Activated T-helper 9 cell treated with anti-CD3 and anti-CD28 coated beads, Interleukin-2, amount 50 U/mL, for 16 hours (primary cell): ENCODE measurements around the gene HAGH.

Experiments
- DNase-seq: peaks from one replicate; pipeline ENCODE4 v3.0.0-alpha.2; 2020; ENCODE audit warnings: low read depth

The HAGH gene

DNA sequence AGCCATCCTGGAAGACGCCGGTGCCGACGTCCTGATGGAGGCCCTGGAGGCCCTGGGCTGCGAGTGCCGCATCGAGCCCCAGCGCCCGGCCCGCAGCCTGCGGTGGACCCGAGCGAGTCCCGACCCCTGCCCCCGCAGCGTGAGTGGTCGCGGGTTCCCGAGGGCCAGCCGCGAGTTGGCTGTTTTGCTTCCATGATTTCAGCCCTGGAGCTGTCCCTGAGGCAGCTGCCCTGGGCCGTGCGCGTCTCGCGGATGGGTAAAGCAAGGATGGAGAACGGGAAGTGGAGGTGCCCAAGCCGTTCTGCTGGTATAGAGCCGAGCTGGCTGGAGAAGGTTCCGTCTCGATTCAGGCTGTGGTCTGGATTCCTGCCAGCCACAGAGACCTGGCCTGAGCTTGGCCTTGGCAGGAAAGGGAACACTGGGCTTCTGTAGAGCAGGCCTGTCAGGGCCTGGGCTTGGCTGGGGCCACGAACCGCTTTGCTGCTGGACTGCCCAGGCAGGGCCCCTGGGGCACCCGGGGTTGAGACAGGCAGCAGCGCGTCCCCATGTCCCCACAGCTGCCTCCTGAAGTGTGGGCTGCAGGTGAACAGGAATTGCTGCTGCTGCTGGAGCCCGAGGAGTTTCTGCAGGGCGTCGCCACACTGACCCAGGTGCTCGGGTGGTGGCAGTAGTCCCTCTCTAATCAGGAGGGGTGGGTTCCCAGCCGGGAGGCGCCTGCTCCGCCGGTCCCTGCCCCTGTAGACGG is 52.8 kb downstream of the HAGH start:
- no peak for DNase-seq

GRCh38 chr16:1772908-1773702 is 53.5 kb downstream of the HAGH start, which contains the start of gene MRPS34:
TSS of gene MRPS34 (minus strand) at chr16:1773134. CDS start at chr16:1773119, 15 bp downstream.
- peak; percentile 70 for DNase-seq

GRCh38 chr16:1772362-1772907 is 54.2 kb downstream of the HAGH start, which contains the start of gene EME2:
TSS of gene EME2 (plus strand) at chr16:1772810. CDS start at chr16:1773228, 418 bp downstream.
- peak; percentile 41 for DNase-seq

DNA sequence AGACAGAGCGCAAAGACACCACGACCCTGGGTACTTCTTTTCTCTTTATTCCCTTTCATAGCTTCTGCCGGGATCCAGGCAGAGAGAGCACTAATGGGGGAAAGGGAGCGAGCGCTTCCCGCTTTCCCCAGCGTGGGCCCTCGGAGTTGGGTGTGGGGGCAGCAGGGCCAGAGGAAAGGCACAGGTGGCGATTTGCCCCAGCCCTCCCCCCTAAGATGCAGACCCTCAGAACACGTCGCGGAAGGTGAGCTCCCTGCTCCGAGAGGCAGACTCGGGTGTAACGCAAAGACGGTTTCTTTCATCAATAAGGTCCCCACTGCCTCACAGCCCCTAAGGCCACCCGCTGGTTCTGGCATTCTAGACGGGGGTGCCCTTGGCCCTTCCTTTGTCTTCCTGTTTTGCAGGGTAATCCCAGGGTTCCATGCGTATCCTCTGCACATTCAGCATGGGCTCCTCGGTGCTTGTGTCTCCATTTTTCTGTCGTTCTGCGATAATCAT is 54.7 kb downstream of the HAGH start:
- DNase-seq, result no peak

DNA sequence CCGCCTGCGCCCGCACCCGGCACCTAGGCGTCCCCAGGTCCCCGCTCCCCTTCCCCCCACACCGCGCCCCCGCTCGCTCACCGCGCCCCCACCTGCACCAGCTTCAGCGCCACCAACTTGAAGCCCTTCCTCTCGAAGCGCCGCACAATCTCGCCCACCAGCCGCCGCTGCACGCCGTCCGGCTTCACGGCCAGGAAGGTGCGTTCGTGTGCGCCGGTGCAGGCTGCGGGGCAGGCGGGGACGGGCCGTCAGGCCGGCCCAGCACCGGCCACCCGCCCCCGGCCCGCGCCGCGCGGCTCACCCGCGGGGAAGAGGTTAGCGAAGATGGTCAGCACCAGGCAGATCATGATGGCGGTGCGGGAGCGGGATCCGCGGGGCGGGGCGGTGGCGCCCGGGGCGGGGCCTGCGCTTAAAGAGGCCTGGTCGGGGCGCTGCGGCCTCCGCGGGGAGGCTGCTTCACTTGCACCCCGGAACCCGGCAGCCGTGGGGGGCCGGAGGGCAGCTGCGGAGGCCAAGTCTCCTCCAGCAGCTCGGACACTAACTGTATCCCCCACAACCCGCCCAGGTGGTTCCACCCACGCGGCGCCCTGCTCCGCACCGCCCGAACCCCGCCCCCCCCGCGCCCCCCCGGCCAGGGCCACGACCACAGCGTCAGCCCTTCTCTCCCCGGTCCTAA is 55.3 kb downstream of the HAGH start, which contains the start of gene NME3:
NME3 (minus strand) TSS at position 356 of the 676 bp plus-strand sequence; CDS start at position 347, 9 bp downstream.
- peak; percentile 70 for DNase-seq

- DNase-seq, result peak; percentile 47
These were observed 56.1 kb downstream of the HAGH start for GRCh38 chr16:1770328-1771187.

- no peak for DNase-seq
These were observed 57.0 kb downstream of the HAGH start for GRCh38 chr16:1769402-1770300.

DNA sequence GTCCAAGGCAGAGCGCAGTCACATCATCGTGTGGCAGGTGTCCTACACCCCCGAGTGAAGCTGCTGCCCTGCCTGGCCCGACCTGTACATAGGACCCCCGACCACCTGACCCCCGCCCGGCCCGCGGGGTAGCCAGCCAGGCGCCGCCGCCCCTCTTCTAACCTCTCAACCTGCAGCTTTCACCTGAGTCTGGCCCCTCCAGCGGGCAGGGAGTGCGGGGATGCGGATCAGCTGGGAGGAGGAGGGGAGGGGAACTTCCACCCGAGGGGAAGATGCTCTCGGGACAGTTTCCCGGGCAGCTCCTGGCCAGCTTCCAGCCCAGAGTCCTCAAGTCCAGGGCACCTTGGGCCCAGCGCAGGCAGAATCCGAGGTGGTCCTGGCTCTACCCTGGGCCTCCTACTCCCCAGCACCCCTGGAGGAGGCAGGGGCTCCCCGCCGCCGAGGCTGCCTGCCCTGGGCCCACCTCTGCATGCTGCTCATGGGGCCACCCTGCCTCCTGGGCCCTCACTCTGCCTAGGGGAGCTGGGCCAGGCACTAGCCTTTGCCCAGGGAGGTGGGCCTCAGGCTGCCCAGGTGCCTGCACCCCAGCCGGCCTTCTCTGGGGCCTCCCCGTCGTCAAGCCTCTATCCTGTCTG is 57.7 kb downstream of the HAGH start:
- DNase-seq, result no peak

- DNase-seq, result no peak
These were observed 58.4 kb downstream of the HAGH start for GRCh38 chr16:1768061-1768766.

GRCh38 chr16:1767116-1767994 is 59.3 kb downstream of the HAGH start:
- no peak for DNase-seq

- DNase-seq, result no peak
These were observed 59.9 kb downstream of the HAGH start for GRCh38 chr16:1766701-1767100.

- no peak for DNase-seq
These were observed 60.4 kb downstream of the HAGH start for GRCh38 chr16:1766231-1766630.

DNA sequence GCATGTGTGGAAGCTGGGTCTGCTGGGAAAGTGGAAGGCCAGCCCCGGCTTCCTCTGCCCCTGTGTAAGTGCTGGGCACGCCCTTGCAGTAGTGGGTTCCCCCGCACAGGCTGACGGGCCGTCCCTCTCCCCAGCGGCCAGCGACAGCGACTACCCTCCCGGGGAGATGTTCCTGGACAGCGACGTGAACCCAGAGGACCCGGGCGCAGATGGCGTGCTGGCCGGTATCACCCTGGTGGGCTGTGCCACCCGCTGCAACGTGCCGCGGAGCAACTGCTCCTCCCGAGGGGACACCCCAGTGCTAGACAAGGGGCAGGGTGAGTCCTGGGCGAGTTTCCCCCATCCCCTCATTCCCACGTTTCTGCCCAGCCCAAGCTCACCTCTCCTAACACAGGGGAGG is 60.8 kb downstream of the HAGH start:
- DNase-seq, result no peak

DNA sequence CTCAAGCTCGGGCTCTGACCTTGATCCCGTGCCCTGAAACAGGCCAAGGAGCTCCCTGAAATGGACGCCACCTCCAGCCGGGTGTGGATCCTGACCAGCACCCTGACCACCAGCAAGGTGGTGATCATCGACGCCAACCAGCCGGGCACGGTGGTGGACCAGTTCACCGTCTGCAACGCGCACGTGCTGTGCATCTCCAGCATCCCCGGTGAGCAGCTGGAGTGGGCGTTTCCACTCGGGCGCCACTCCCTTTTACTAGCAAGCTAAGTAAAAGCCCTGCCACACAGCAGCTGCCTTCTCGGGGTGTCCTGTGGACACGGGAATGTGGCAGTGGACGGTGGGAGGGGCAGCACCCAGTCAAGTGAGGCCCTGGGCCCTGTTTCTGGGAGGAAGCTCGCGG is 61.7 kb downstream of the HAGH start:
- no peak for DNase-seq

DNA sequence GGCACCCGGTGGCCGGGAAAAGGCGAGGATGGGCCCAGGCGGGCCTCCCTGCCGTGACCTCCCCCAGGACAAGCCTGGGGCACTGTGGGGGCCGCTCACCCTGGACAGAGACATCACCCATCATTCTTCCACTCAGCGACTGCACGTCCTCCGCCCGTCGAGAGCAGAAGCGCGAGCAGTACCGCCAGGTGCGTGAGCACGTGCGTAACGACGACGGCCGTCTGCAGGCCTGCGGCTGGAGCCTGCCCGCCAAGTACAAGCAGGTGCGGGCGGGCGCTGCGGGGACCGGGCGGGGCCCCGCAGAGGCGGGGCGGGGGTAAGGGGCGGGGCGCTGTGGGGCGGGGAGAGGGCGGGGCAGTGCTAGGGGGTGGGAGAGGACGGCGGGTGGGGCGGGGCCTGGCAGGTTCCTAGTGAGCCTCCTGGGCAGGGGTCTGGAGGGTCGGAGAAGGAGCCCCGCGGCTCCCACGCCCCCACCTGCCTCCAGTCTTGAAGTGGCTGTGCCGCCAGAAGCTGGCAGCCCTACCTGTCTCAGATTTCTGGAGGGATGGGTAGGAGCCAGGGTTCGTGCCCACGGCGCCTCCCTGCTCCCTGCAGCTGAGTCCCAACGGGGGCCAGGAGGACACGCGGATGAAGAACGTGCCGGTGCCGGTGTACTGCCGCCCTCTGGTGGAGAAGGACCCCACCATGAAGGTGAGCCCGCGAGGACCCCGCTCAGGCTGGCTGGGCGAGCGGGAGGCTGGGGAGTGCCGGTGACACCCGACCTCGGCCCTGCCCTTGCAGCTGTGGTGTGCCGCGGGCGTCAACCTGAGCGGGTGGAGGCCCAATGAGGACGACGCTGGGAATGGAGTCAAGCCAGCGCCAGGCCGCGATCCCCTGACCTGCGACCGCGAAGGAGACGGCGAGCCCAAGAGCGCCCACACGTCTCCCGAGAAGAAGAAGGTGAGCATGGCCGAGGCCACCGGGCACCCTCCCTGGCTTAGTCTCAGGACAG is 62.8 kb downstream of the HAGH start:
- no peak for DNase-seq

DNA sequence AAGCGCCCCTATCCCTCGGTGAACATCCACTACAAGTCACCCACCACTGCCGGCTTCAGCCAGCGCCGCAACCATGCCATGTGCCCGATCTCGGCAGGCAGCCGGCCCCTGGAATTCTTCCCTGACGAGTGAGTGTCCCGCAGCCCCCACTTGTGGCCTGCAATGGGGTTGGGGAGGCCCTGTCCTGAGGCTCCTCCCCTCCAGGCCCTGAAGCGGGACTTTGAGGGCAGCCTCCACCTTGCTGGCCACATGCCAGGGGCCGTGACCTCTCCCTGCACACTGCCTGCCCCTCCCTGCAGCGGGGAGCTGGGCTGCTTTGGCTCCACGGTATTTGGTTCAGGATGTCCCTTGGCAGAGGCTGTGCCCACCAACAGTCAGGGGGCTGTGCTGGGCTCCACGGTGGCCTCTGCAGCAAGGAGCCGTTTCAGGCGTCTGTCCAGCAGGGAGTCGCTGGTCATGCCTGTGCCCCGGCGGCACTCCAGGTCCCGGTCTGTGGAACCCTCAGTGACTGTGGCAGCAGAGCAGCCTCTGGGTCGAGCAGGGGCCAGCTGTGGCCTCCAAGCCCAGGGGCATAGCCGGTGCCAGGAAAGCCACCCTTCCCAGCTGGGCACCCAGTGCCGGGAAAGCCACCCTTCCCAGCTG is 63.6 kb downstream of the HAGH start:
- DNase-seq, result no peak
